Trophoblast cell (in vitro differentiated cells and primary cell): ENCODE measurements around the gene TMEM260.

ENCODE experiments used
- DNase-seq, 2 donors: peaks; one replicate each; pipeline ENCODE4 v3.0.0-alpha.2; 2016
- H2AFZ ChIP-seq: 2 replicates; pipeline ENCODE4 v1.6.1; 2013; ENCODE audit warnings: low read length, moderate library complexity, mild to moderate bottlenecking; ENCODE audit not compliant: insufficient read depth, poor library complexity
- H2AK5ac ChIP-seq: 2 replicates; pipeline ENCODE4 v1.6.1; 2013; ENCODE audit warnings: mild to moderate bottlenecking, low read length
- H2BK120ac ChIP-seq: 2 replicates; pipeline ENCODE4 v1.6.1; 2013; ENCODE audit warnings: low read length, mild to moderate bottlenecking, moderate library complexity; ENCODE audit not compliant: insufficient read depth, poor library complexity
- H2BK12ac ChIP-seq: 2 replicates; pipeline ENCODE4 v1.6.1; 2013; ENCODE audit warnings: mild to moderate bottlenecking, low read length, moderate library complexity
- H2BK5ac ChIP-seq: 2 replicates; pipeline ENCODE4 v1.6.1; 2013; ENCODE audit warnings: low read length, low read depth, moderate library complexity, mild to moderate bottlenecking; ENCODE audit not compliant: poor library complexity
- H3K14ac ChIP-seq: 2 replicates; pipeline ENCODE4 v1.6.1; 2013; ENCODE audit warnings: mild to moderate bottlenecking, low read length
- H3K18ac ChIP-seq: 2 replicates; pipeline ENCODE4 v1.6.1; 2013; ENCODE audit warnings: mild to moderate bottlenecking, low read length
- H3K23ac ChIP-seq: 2 replicates; pipeline ENCODE4 v1.6.1; 2013; ENCODE audit warnings: low read length
- H3K27ac ChIP-seq: 2 replicates; pipeline ENCODE4 v1.5.1; 2013; ENCODE audit warnings: low read depth, mild to moderate bottlenecking, inconsistent platforms, low read length, moderate library complexity
- H3K27me3 ChIP-seq: 2 replicates; pipeline ENCODE4 v1.6.1; 2013; ENCODE audit warnings: inconsistent platforms, mild to moderate bottlenecking, low read length, moderate library complexity; ENCODE audit not compliant: insufficient read depth
- H3K36me3 ChIP-seq, 2 experiments: 1 replicate in 1 of 2; 2 replicates in 1 of 2; pipeline ENCODE4 v1.6.1; 2013; ENCODE audit warnings: low read length in 2 of 2, mild to moderate bottlenecking in 2 of 2, moderate library complexity in 1 of 2; ENCODE audit not compliant: insufficient read depth in 2 of 2, control insufficient read depth in 1 of 2
- H3K4ac ChIP-seq: 2 replicates; pipeline ENCODE4 v1.6.1; 2013; ENCODE audit warnings: low read depth, mild to moderate bottlenecking, low read length, moderate library complexity
- H3K4me1 ChIP-seq, 2 experiments: 1 replicate in 1 of 2; 2 replicates in 1 of 2; pipeline ENCODE4 v1.6.1; 2013; ENCODE audit warnings: low read length in 2 of 2, mild to moderate bottlenecking in 2 of 2, moderate library complexity in 1 of 2; ENCODE audit not compliant: insufficient read depth in 2 of 2, control insufficient read depth in 1 of 2
- H3K4me2 ChIP-seq: 2 replicates; pipeline ENCODE4 v1.6.1; 2013; ENCODE audit warnings: inconsistent platforms, mild to moderate bottlenecking, low read length, moderate library complexity
- H3K4me3 ChIP-seq: 2 replicates; pipeline ENCODE4 v1.5.1; 2013; ENCODE audit warnings: mild to moderate bottlenecking, low read depth, low read length, inconsistent platforms
- H3K79me1 ChIP-seq: one replicate; pipeline ENCODE4 v1.6.1; 2013; ENCODE audit warnings: low read length
- H3K79me2 ChIP-seq: 2 replicates; pipeline ENCODE4 v1.6.1; 2013; ENCODE audit warnings: low read length, mild to moderate bottlenecking; ENCODE audit not compliant: control insufficient read depth, insufficient read depth, poor library complexity
- H3K9ac ChIP-seq: 2 replicates; pipeline ENCODE4 v1.6.1; 2013; ENCODE audit warnings: mild to moderate bottlenecking, low read length
- H3K9me3 ChIP-seq: 2 replicates; pipeline ENCODE4 v1.6.1; 2013; ENCODE audit warnings: low read depth, mild to moderate bottlenecking, control low read depth, inconsistent platforms, low read length; ENCODE audit not compliant: insufficient read depth
- H4K12ac ChIP-seq: 2 replicates; pipeline ENCODE4 v1.6.1; 2013; ENCODE audit warnings: low read depth, mild to moderate bottlenecking, low read length, moderate library complexity
- H4K8ac ChIP-seq: 2 replicates; pipeline ENCODE4 v1.6.1; 2013; ENCODE audit warnings: low read depth, mild to moderate bottlenecking, low read length, moderate library complexity
- H4K91ac ChIP-seq: one replicate; pipeline ENCODE4 v1.6.1; 2013; ENCODE audit warnings: low read depth, mild to moderate bottlenecking, low read length, moderate library complexity
- WGBS: extraction: QIAGEN DNeasy Blood & Tissue Kit; methylation state at CpG from one replicate; pipeline ENCODE4 v1.1.7; 2013; ENCODE audit warnings: missing lambda C conversion rate; ENCODE audit not compliant: insufficient read length, insufficient coverage; ENCODE audit errors: extremely low coverage; 5-methylcytosine and 5-hydroxymethylcytosine counted together

The TMEM260 gene

DNA sequence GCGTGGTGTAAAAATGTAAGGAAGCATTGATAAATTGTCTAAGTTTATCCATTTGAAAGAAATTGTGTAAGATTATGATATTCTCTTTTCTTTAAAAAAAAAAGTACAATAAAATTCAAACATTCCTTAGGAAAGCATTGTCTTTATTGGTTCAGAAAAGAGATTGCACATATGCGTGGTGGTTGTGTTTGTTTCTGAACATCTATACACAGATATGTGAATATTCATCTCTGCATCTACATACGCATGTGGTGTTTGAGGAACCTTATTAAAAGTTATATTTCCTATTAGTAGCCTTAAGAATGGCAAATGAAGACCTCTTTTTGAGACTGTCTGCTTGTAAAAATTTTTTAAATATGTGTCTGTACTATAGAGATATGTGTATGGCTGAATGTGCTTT is 69.8 kb downstream of the TMEM260 start:
- Histone ChIP-seq H4K8ac (no peak overlapping the region), H2AK5ac (no peak overlapping the region), H3K27ac (no peak overlapping the region), H4K12ac (no peak overlapping the region), H3K4me3 (no peak overlapping the region), H3K9ac (no peak overlapping the region), H3K79me1 (no peaks in the 10 kb centered on the region), H2BK5ac (no peak overlapping the region), H2BK120ac (no peak overlapping the region), H3K4ac (no peak overlapping the region), H3K18ac (no peak overlapping the region), H3K23ac (no peak overlapping the region), H3K27me3 (no peaks in the 10 kb centered on the region), H3K9me3 (no peaks in the 10 kb centered on the region), H3K4me2 (no peak overlapping the region), H2BK12ac (no peak overlapping the region), H2AFZ (no peak overlapping the region), H3K36me3 (peaks cover 3 to 4% of the 10 kb centered on the region in 2 experiments), H3K79me2 (no peaks in the 10 kb centered on the region), H3K4me1 (no peaks in the 10 kb centered on the region), H3K14ac (no peak overlapping the region), H4K91ac (no peak overlapping the region)
- WGBS = no CpG with 5 or more reads among the region's 3 CpGs
- no peak for DNase-seq

DNA sequence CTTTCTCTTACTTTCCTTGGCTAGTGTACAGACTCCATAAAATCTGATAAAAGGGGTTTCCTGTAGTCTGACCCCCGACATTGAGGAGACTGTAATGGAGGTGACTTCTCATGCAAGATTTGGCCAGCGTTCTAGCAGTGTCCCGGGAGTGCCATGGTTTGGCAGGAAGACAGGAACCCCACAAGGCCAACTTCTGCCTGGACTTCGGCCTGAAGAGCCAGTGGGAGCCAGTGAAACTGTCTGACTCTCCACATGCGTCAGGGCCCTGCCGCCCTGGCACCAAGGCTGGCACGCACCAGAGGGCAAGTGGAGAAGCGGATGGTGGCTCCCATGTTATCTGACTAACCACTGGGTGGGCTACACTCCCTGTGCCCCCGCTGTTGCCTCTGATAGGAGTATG is 70.5 kb downstream of the TMEM260 start:
- H2BK5ac ChIP-seq = no peak overlapping the region
- no peak overlapping the region for H4K91ac ChIP-seq
- H2AFZ ChIP-seq = no peak overlapping the region
- H3K36me3 ChIP-seq = peaks cover 3 to 4% of the 10 kb centered on the region in 2 experiments
- no peak overlapping the region for H2BK12ac ChIP-seq
- no CpG with 5 or more reads among the region's 9 CpGs for WGBS
- H3K4me2 ChIP-seq = no peak overlapping the region
- no peak overlapping the region for H4K8ac ChIP-seq
- no peak overlapping the region for H2BK120ac ChIP-seq
- H3K9me3 ChIP-seq = no peaks in the 10 kb centered on the region
- H3K14ac ChIP-seq = no peak overlapping the region
- H3K4me3 ChIP-seq = no peak overlapping the region
- no peaks in the 10 kb centered on the region for H3K4me1 ChIP-seq
- no peaks in the 10 kb centered on the region for H3K79me2 ChIP-seq
- no peak for DNase-seq
- no peak overlapping the region for H4K12ac ChIP-seq
- H3K27me3 ChIP-seq = no peaks in the 10 kb centered on the region
- no peaks in the 10 kb centered on the region for H3K79me1 ChIP-seq
- no peak overlapping the region for H3K9ac ChIP-seq
- H3K4ac ChIP-seq = no peak overlapping the region
- no peak overlapping the region for H3K18ac ChIP-seq
- H2AK5ac ChIP-seq = no peak overlapping the region
- H3K23ac ChIP-seq = no peak overlapping the region
- H3K27ac ChIP-seq = no peak overlapping the region

DNA sequence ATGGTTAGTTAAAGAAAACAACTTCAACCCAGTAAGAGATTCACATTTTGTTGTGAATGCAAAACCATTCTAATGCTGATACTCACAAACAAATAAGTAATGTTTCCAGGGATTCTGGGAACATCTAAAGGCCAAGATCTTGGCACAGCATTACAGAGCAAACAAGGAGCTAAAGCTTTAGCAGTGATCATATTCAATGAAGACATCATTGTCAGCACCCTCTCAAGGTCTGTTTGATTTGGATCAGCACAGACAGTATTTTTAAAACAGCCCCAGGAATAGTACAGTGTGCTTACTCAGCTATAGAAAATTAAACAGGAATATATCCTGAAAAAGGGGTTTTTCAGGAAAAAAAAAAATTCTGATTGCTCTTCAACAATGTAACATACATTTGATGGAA is 71.4 kb downstream of the TMEM260 start:
- no peak overlapping the region for H3K18ac ChIP-seq
- no peak overlapping the region for H2BK120ac ChIP-seq
- no peaks in the 10 kb centered on the region for H3K4me1 ChIP-seq
- no peaks in the 10 kb centered on the region for H3K79me2 ChIP-seq
- no peak overlapping the region for H3K9ac ChIP-seq
- no peak overlapping the region for H3K4me2 ChIP-seq
- H3K79me1 ChIP-seq = no peaks in the 10 kb centered on the region
- H4K91ac ChIP-seq = no peak overlapping the region
- H2AK5ac ChIP-seq = no peak overlapping the region
- H3K27me3 ChIP-seq = no peaks in the 10 kb centered on the region
- H2BK5ac ChIP-seq = no peak overlapping the region
- H4K12ac ChIP-seq = no peak overlapping the region
- no peak overlapping the region for H3K23ac ChIP-seq
- no peak overlapping the region for H3K4me3 ChIP-seq
- peaks cover 3 to 4% of the 10 kb centered on the region in 2 experiments for H3K36me3 ChIP-seq
- no peak for DNase-seq
- no peak overlapping the region for H3K14ac ChIP-seq
- no peak overlapping the region for H4K8ac ChIP-seq
- H2AFZ ChIP-seq = no peak overlapping the region
- H2BK12ac ChIP-seq = no peak overlapping the region
- no peak overlapping the region for H3K4ac ChIP-seq
- no peaks in the 10 kb centered on the region for H3K9me3 ChIP-seq
- no peak overlapping the region for H3K27ac ChIP-seq

DNA sequence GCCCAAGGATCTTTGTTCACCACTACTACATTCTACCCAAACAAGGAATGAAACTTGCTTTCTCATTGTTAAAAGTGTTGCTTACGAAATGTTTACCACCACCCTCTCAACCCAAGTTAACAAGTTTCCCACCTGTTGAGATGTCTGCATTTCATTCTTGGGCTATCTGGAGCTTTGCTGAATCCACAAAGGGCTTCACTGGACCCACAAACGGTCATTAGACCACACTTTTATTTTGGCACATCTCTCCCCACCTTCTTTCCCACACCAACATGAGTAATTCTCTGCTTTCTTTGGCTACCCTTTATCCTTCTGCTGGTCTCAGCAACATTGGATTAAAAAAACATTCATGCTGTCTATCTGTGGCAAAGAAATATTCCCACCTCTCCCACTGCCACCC is 78.0 kb downstream of the TMEM260 start:
- Histone ChIP-seq H3K27ac (no peak overlapping the region), H3K4me1 (no peaks in the 10 kb centered on the region), H3K4me3 (no peak overlapping the region), H2BK5ac (no peak overlapping the region), H3K36me3 (no peaks in the 10 kb centered on the region), H2BK120ac (no peak overlapping the region), H3K23ac (no peak overlapping the region), H3K79me2 (no peaks in the 10 kb centered on the region), H3K4me2 (no peak overlapping the region), H4K91ac (no peak overlapping the region), H2AFZ (no peak overlapping the region), H3K79me1 (no peaks in the 10 kb centered on the region), H4K12ac (no peak overlapping the region), H3K4ac (no peak overlapping the region), H4K8ac (no peak overlapping the region), H3K9ac (no peak overlapping the region), H2AK5ac (no peak overlapping the region), H3K14ac (no peak overlapping the region), H2BK12ac (no peak overlapping the region), H3K18ac (no peak overlapping the region), H3K9me3 (no peaks in the 10 kb centered on the region), H3K27me3 (no peaks in the 10 kb centered on the region)
- DNase-seq = no peak
- no CpG with 5 or more reads among the region's 2 CpGs for WGBS
